ENCODE data around the gene ZNF33B.

DNA sequence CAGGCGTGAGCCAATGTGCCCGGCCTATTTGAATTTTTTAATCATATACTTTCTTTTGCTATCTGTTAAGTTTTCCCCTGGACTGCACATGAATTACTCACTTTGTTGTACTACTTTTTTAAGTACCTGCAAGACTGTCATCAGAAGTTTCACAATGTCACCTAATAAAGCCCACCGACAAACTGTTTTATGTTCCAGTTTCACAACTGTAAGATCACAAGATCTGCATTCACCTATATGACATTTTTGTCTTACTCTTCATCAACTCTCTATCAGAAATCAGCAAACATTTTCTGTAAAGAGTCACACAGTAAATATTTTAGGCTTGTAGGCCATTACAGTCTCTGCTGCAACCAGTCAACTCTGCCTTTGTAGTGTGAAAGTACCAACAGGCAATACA lies 88.5 kb downstream of the ZNF33B start:
- TF ChIP-seq GATA3 (IDR thresholded peaks at IDR 0.05; ENCODE audit: low read depth, low read length) (no peak), GATA2 (IDR thresholded peaks at IDR 0.05; ENCODE audit: low read depth, low read length) (no peak)

Data from SH-SY5Y (cell line).